H1 (cell line): ENCODE data around the gene SARNP. TPM values are rescaled to one million over a fixed set of nuclear protein-coding genes. Genes with fewer than 3 reads are reported as not detected.

Source experiments
- ASH2L ChIP-seq: fragments of 200-600, 300-600 bp; sonication (generic); IDR thresholded peaks from one replicate; pipeline ENCODE4 v1.7.1; 2017; ENCODE audit warnings: low read length
- CEBPB ChIP-seq: IDR thresholded peaks from 2 replicates; pipeline ENCODE4 v1.6.1; 2012; ENCODE audit warnings: low read depth, low read length
- CHD1 ChIP-seq: IDR thresholded peaks from 2 replicates; pipeline ENCODE4 v1.6.1; 2012; ENCODE audit warnings: low read depth, low read length, improper control_type of control experiment
- CHD2 ChIP-seq: IDR thresholded peaks from 2 replicates; pipeline ENCODE4 v1.6.1; 2012; ENCODE audit warnings: low read length, improper control_type of control experiment
- CREB1 ChIP-seq: IDR thresholded peaks from 2 replicates; pipeline ENCODE4 v1.6.1; 2012; ENCODE audit warnings: inconsistent platforms
- E2F6 ChIP-seq: IDR thresholded peaks from 2 replicates; pipeline ENCODE4 v1.6.1; 2012; ENCODE audit warnings: inconsistent platforms
- GTF2F1 ChIP-seq: IDR thresholded peaks from 2 replicates; pipeline ENCODE4 v1.6.1; 2012; ENCODE audit warnings: low read depth, low read length, improper control_type of control experiment, borderline replicate concordance
- HDAC6 ChIP-seq: IDR thresholded peaks from one replicate; pipeline ENCODE4 v1.7.1; 2012; ENCODE audit warnings: low read depth, mild to moderate bottlenecking, inconsistent platforms, low read length, moderate library complexity
- MAFK ChIP-seq: IDR thresholded peaks from 2 replicates; pipeline ENCODE4 v1.6.1; 2012; ENCODE audit warnings: low read depth, mild to moderate bottlenecking, improper control_type of control experiment, low read length
- NRF1 ChIP-seq: IDR thresholded peaks from 2 replicates; pipeline ENCODE4 v1.6.1; 2011; ENCODE audit warnings: mild to moderate bottlenecking, low read depth, low read length, improper control_type of control experiment
- PHF8 ChIP-seq: fragments of 200-600 bp; sonication (generic); conservative IDR thresholded peaks from 2 replicates; pipeline ENCODE4 v1.7.1; 2012; ENCODE audit warnings: low read depth, mild to moderate bottlenecking, inconsistent platforms, low read length, moderate library complexity
- POLR2AphosphoS5 ChIP-seq: IDR thresholded peaks from 2 replicates; pipeline ENCODE4 v1.6.1; 2011; ENCODE audit warnings: low read depth, low read length
- POU5F1 ChIP-seq: IDR thresholded peaks from 2 replicates; pipeline ENCODE4 v1.6.1; 2011; ENCODE audit warnings: low read depth, mild to moderate bottlenecking, low read length, moderate library complexity
- RBBP5 ChIP-seq: IDR thresholded peaks from 2 replicates; pipeline ENCODE4 v1.7.1; 2012; ENCODE audit warnings: low read depth, mild to moderate bottlenecking, inconsistent platforms, low read length, moderate library complexity, borderline replicate concordance
- RNF2 ChIP-seq: fragments of 200-900, 300-1000 bp; sonication (generic); IDR thresholded peaks from 2 replicates; pipeline ENCODE4 v1.7.1; 2016; ENCODE audit warnings: borderline replicate concordance, low read depth, mild to moderate bottlenecking, antibody characterized with exemption, low read length; ENCODE audit not compliant: poor library complexity, severe bottlenecking; ENCODE audit errors: missing control alignments
- SAP30 ChIP-seq: fragments of 300-600 bp; sonication (generic); IDR thresholded peaks from 2 replicates; pipeline ENCODE4 v1.7.1; 2012; ENCODE audit warnings: low read length, moderate library complexity, mild to moderate bottlenecking, inconsistent platforms; ENCODE audit not compliant: insufficient read depth, insufficient replicate concordance
- SIN3A ChIP-seq, 2 experiments: IDR thresholded peaks in 1 of 2; conservative IDR thresholded peaks in 1 of 2; 2 replicates each; pipeline ENCODE4 v1.6.1; 2011 to 2012; ENCODE audit warnings: low read length in 2 of 2, improper control_type of control experiment in 1 of 2, low read depth in 1 of 2, mild to moderate bottlenecking in 1 of 2
- SP1 ChIP-seq: IDR thresholded peaks from 2 replicates; pipeline ENCODE4 v1.6.1; 2011; ENCODE audit warnings: low read depth, low read length
- SP4 ChIP-seq: IDR thresholded peaks from 2 replicates; pipeline ENCODE4 v1.6.1; 2012; ENCODE audit warnings: low read length, inconsistent platforms
- TAF7 ChIP-seq: optimal IDR thresholded peaks from 2 replicates; pipeline ENCODE3; 2011; ENCODE audit warnings: low read depth, mild to moderate bottlenecking, inconsistent platforms, low read length, moderate library complexity, borderline replicate concordance
- ZNF274 ChIP-seq: IDR thresholded peaks from 2 replicates; pipeline ENCODE4 v1.7.0; 2012; ENCODE audit warnings: low read length, borderline replicate concordance; ENCODE audit errors: extremely low read depth
- polyA plus RNA-seq, 7 experiments: library from polyadenylated mRNA; depleted of rRNA in 3 of 7; stranded (reverse) in 5 of 7; unstranded in 2 of 7; fragments of >200 nt in 5 of 7; fragments of 200-250 nt in 2 of 7; gene quantifications; 1 replicate in 5 of 7; 2 replicates in 1 of 7; 4 replicates in 1 of 7; pipeline versions ENCODE4 v1.2.1 to v1.2.3, GENCODE V29; 2011 to 2013; ENCODE audit warnings: missing spikeins in 2 of 7, mixed read lengths in 2 of 7
- total RNA-seq: library from RNA; stranded (reverse); fragmentation: NEBNext Ultra II Directional; extraction: Animal tissue kit (Norgen Biotek cat#: 25700); gene quantifications from 2 replicates; pipeline ENCODE4 v1.2.1, GENCODE V29; 2021
- TF ChIP-seq, protein P1 (sequence below): IDR thresholded peaks from 2 replicates; pipeline ENCODE4 v1.6.1; 2012; ENCODE audit warnings: low read length, inconsistent platforms

The SARNP gene
- total and polyA plus RNA-seq, 2 of the 8 experiments (the other 6 are each of a cell fraction or from before 2014, with no cell fraction given): 114 to 226 TPM

DNA sequence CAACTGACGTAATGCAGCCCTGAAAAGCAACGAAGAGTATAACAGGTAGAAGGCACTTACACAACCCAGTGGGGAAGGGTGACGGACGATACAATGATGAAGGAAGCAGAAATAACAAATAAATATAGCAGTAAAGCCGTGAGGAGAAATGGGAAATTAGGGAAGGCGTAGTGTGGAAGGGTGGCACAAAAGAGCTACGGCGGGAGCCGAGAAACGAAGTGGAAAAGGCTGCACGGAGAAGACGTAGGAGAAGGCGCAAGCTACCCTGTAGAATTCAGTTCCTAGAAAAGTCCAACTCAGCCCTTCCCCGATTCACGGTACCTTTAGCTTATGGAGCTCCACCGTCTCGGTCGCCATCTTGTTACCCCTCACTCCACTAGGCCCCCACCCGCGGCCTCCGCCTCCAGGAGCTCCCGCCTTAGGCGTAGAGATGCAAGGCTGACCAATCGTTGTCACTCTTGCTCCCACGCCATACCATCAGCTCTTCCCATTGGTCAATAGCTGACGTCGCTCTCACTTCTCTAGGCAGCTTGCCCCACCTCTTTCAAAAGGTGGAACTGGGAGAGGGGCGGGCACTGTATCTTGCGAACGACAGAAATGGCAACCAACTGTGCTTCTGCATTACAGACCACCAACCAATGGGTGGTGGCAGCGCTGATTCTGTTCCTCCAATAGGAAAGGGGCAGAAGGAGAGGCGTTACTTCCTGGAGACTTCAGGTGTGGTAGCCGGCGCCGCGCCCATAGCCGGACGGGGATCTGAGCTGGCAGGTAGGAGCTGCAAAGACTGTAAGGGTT lies at the start of gene SARNP, which contains the start of gene ORMDL2 (continued):
- TF ChIP-seq CREB1: peak; percentile 77
- TF ChIP-seq SP1: peak; percentile 99
- TF ChIP-seq CHD2: peak; percentile 94
- no peak for TF ChIP-seq CEBPB
- peak; percentile 94 for TF ChIP-seq TAF7
- no peak for TF ChIP-seq ZNF274
- peak; percentile 59; the same call in 1 of the 2 replicates for TF ChIP-seq CHD1
- TF ChIP-seq RBBP5: peak; percentile 89
- no peak for TF ChIP-seq POU5F1
- TF ChIP-seq ASH2L: peak; percentile 82
- TF ChIP-seq HDAC6: no peak
- TF ChIP-seq POLR2AphosphoS5: peak; percentile 72
- peak; percentile 82 to 92; a peak in 2 of 4 replicates for TF ChIP-seq SIN3A (conservative IDR thresholded peaks at IDR 0.05 in 1 of 2, IDR thresholded peaks at IDR 0.05 in 1 of 2; ENCODE audit: low read depth in 1 of 2, low read length in 2 of 2)
- TF ChIP-seq MAFK: no peak
- TF ChIP-seq SP4: peak; percentile 94
- TF ChIP-seq GTF2F1: peak; percentile 74; the same call in 1 of the 2 replicates
- TF ChIP-seq SAP30: peak; percentile 76
- no peak for TF ChIP-seq RNF2
- TF ChIP-seq PHF8: peak; percentile 86
- TF ChIP-seq E2F6: peak; percentile 36; the same call in 1 of the 2 replicates
- TF ChIP-seq NRF1: no peak
- TF ChIP-seq, protein P1, sequence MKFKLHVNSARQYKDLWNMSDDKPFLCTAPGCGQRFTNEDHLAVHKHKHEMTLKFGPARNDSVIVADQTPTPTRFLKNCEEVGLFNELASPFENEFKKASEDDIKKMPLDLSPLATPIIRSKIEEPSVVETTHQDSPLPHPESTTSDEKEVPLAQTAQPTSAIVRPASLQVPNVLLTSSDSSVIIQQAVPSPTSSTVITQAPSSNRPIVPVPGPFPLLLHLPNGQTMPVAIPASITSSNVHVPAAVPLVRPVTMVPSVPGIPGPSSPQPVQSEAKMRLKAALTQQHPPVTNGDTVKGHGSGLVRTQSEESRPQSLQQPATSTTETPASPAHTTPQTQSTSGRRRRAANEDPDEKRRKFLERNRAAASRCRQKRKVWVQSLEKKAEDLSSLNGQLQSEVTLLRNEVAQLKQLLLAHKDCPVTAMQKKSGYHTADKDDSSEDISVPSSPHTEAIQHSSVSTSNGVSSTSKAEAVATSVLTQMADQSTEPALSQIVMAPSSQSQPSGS: peak; percentile 62; the same call in 1 of the 2 replicates
